ENCODE data around the gene TERB1.

Gene TERB1

GRCh38 chr16:66711581-66711980, 89.8 kb downstream of the TERB1 start:
- no peak overlapping the region for H3K4me3 ChIP-seq (ENCODE audit: low read depth, low read length)
- no peak for DNase-seq (ENCODE audit: low read depth)
- TF ChIP-seq CTCF (IDR thresholded peaks at IDR 0.05; ENCODE audit: low read depth, low read length) (no peak), MAX (IDR thresholded peaks at IDR 0.05; ENCODE audit: low read depth, low read length) (no peak), POLR2A (IDR thresholded peaks at IDR 0.05; ENCODE audit: extremely low read depth, insufficient read length) (no peak), MYC (IDR thresholded peaks at IDR 0.05; ENCODE audit: low read depth, low read length) (no peak)

- no peak overlapping the region for H3K4me3 ChIP-seq (ENCODE audit: low read depth, low read length)
- no peak for TF ChIP-seq MYC (IDR thresholded peaks at IDR 0.05; ENCODE audit: low read depth, low read length)
- no peak for DNase-seq (ENCODE audit: low read depth)
These were observed 94.9 kb downstream of the TERB1 start for GRCh38 chr16:66706506-66706880.

GRCh38 chr16:66705790-66706505, 95.4 kb downstream of the TERB1 start:
- no peak for TF ChIP-seq CTCF (IDR thresholded peaks at IDR 0.05; ENCODE audit: low read depth, low read length)
- no peak for TF ChIP-seq MAX (IDR thresholded peaks at IDR 0.05; ENCODE audit: low read depth, low read length)
- no peak for TF ChIP-seq MYC (IDR thresholded peaks at IDR 0.05; ENCODE audit: low read depth, low read length)
- no peak for TF ChIP-seq POLR2A (IDR thresholded peaks at IDR 0.05; ENCODE audit: extremely low read depth, insufficient read length)
- no peak overlapping the region for H3K4me3 ChIP-seq (ENCODE audit: low read depth, low read length)
- no peak for DNase-seq (ENCODE audit: low read depth)
